Right kidney (tissue), 9 donors: ENCODE measurements around the gene PTGDR.

ENCODE experiments used
- DNase-seq: peaks from one replicate; pipeline ENCODE4 v3.0.0-alpha.2; 2016
- long read RNA-seq, 8 donors: transcript quantifications; one replicate each; lab custom pipeline, GENCODE V29; 2026

PTGDR gene
- long read RNA-seq, donor 1 = 0 reads
- long read RNA-seq, donor 2 = 0 reads
- long read RNA-seq, donor 3 = 0 reads
- long read RNA-seq, donor 4 = 0 reads
- long read RNA-seq, donor 5 = 0 reads
- long read RNA-seq, donor 6, partial matches to known transcripts = 0 of 2 reads
- long read RNA-seq, donor 6, other reads (novel, unspliced or antisense) = 0 of 2 reads
- long read RNA-seq, donor 7 = 0 reads
- long read RNA-seq, donor 8 = 0 reads

DNA sequence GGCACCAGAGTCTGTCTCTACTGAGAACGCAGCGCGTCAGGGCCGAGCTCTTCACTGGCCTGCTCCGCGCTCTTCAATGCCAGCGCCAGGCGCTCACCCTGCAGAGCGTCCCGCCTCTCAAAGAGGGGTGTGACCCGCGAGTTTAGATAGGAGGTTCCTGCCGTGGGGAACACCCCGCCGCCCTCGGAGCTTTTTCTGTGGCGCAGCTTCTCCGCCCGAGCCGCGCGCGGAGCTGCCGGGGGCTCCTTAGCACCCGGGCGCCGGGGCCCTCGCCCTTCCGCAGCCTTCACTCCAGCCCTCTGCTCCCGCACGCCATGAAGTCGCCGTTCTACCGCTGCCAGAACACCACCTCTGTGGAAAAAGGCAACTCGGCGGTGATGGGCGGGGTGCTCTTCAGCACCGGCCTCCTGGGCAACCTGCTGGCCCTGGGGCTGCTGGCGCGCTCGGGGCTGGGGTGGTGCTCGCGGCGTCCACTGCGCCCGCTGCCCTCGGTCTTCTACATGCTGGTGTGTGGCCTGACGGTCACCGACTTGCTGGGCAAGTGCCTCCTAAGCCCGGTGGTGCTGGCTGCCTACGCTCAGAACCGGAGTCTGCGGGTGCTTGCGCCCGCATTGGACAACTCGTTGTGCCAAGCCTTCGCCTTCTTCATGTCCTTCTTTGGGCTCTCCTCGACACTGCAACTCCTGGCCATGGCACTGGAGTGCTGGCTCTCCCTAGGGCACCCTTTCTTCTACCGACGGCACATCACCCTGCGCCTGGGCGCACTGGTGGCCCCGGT is at the start of gene PTGDR:
PTGDR (plus strand) TSS at position 198 of the 778 bp plus-strand sequence; CDS start at position 315, 117 bp downstream.
- DNase-seq = peak; percentile 71

GRCh38 chr14:52219488-52220084 is 47.9 kb upstream of the PTGDR start:
- DNase-seq = no peak

DNA sequence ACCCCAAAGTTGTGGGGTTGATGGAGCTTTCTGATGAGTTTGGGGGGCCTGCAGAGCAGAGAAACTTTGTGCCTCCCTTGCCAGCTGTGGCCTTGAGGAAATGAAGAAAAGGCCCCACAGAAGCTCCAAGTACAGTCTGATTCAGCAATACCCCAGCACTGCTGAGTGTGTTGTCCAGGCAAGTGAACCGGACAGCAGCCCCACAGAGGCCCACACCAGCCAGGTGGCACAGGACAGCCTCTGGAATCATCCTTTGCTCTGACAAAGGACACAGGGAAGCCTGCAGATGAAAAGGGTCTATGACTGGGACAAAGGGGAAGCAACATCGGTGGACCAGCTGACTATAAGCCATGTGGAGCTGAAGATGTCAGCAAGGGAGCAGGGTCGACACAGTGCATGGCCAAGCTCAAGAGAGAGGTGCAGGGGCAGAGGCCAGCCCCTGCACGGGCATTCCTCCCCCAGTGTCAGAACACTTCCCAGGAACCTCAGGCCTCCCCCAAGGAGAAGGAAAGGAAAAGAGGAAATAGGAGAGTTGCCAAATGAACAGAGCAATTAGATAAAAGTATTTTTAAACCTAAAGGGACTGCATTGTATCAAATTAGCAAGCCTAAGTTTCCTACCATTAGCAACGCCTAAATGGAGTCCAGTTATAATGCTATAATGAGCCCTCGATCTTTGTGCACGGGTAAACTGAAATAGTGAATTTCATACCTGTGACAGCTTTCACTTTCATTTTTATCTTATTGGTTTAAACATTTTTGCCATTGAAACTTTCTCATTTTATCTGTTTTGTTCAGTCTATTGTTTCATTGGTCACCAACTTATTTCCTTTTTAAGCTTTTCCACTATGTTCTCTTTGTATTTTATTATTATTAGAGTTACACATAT is 46.3 kb upstream of the PTGDR start:
- no peak for DNase-seq

DNA sequence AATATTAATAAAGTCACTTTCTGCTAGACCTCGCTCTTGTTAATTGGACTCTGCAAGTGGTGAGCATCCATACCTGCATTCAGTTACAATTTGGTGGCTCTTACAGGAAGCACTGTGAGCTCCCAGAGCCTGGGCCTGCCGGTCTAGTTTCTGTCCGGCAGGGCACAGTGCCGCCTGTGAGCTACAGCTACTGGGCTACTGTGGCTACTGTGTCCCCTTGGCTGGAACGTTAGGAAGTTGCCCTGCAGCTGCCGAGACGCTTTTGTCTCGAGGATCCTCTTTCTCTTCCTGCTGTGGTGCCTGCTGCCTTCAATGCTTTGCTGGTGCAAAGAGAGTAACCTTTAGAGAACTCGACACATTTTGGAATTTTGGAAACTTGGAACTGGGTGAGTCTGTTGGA is 44.6 kb upstream of the PTGDR start:
- no peak for DNase-seq

DNA sequence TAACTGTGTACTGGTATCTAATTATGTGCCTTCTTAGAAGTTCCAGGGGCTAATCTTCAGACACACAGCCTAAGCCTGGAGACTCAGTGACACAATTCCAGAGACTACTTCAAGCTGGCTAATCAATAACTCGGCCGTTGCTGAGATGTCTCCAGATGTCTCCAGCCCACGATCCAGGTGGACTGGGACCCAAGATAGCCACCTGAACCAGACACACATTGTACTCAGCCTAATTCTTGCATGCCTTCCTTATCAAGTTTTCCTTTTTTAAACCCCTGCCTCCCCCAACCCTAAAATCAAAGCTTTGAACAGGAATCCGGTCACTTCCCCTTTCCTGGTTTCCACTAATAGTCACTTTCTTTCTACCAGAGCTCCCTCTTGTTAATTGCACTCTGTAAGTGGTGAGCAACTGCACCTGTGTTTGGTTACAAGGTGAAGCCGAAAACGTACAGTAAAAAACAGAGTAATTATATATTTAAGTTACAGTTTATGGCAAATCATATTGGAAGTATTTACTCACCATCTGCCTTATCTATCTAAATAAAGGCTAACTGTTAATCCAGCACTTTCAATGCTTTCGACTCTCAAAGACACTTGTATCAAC is 39.8 kb upstream of the PTGDR start:
- DNase-seq = no peak

- no peak for DNase-seq
Observed at GRCh38 chr14:52233693-52234092, 33.8 kb upstream of the PTGDR start.

GRCh38 chr14:52235434-52235833 is 32.1 kb upstream of the PTGDR start:
- DNase-seq = no peak

DNA sequence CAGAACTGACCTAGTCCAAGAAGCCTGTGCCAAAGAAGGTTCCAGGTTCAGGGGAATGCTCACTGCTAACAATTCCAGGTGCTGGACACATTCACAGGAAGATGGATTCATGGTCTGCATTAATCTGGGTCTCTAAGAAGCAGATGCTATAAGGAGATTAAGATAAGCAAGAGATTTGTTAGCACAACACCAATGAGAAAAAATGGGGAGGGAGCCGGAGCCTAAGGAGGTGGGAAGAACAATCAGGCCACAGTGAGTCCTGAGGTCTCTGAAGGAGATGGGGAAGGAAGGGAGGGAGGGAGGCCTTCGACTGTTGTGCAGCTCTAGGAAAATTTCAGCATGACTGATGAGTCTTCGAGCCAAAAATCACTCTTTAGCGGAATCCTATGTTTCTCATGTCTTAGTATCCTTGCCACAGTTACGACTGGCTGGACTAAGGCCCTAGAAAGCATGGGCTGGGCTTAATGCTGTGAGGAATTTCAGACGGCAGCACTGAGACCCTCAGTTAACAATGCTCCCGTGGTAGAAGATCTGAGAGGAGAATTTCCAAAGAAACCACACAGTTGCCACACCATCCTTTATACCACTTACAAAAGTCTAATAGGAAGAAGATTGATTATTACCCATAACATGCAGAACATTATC is 31.5 kb upstream of the PTGDR start:
- DNase-seq = no peak

GRCh38 chr14:52238682-52239081 is 28.8 kb upstream of the PTGDR start:
- DNase-seq = no peak

DNA sequence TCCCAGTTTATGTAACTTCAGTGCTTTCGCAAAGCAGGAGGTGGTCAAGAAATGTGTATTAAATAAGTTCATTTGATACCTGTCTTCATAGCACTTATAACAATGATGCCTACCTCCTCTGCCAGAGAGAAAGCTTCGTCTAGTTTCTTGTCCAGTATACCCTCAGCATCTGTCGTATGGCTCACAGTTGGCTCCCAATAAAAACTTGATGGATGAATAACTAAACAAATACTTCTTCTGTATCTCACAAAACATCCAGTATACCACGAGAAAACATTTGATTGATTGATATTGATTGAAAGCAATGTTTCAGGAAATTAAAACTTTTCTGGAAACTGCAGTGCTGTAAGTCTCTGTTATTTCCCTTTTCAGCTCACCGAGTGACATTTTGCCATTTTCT is 26.9 kb upstream of the PTGDR start:
- no peak for DNase-seq

DNA sequence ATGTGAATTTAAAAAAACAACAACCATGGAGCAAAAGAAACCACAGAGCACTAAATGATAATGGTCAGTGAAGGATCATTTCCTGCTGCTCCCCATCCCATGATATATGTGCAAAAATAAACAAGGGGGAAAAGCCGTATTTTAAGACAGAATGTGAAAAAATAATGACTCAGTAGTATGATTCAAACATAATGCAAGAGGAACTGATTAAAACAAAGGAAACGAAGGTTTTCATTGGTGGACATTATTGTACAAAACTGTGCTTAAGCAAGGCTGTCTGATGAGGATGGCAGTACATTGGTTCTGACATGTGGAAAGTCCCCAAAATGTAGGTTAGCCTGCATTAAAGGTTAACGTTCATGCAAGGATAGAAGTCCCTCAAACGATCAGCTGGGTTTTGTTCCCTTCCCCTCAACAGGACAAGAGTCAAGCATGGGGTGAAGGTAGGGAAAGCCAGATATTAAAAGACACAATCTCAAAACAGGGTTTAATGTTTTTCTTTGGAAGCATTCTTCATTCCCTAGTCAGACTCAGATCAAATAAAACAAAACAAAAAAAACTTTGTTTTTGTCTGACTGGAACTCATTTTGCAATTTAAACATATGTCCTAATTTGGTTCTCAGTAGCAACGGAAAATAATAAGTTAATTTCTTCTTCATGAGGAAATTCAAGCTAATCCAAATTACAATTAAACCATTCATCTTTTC is 26.3 kb upstream of the PTGDR start:
- no peak for DNase-seq

GRCh38 chr14:52244328-52244727 is 23.2 kb upstream of the PTGDR start:
- DNase-seq = no peak

DNA sequence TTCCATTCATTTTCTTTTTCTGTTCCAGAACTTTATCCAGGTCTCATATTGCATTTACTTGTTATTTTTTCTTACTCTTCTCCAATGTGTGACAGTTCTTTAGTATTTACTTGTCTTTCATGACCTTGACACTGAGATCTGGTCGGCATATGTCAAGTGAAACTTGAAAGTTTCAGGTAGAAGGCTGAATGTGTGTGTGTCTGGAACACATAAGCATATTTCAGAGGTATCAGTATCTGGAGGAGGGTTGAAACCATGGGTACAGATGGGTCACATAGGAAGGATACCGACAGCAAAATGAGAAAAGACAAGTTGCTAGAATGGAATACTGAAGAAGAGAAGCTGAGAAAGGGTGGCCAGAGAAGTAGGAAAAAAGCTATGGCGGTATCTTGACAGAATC is 22.5 kb upstream of the PTGDR start:
- DNase-seq = no peak

DNA sequence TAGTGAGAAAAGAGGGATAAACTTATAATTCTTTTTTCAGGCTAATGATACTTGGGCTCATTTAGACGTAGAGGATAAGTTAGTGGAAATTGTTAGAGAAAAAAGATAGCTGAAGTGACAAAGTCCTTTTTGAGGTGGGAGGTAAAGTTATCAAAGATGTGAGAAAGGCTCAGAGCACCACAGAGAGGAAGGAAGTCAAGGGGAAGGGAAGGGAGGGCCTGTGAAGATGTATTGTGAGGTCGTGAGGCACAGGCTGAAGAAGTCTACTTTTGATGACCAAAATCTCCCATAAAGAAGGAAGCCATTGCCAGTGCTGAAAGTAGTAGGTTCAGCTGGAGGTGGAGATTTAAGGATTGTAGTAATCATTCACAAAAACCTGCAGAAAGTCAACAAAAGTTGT is 19.4 kb upstream of the PTGDR start:
- DNase-seq = no peak

DNA sequence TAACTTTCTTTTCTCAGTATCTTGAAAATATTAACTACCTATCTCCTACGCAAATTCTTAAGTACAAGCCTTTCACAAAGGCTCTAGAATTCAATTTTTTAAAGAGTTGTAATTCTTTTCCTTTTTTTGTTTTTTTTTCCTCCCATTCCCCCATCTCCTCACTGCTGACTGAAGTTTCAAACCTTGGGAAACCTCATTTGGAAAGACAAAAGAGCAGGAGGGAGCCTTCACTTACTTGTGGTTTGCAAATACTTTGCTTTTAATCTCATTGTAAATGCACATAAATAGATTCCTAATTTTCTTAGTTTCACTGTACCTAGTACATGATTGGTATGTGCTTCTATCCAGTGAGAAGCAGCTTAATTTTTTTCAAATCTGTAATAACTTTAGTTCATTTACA is 15.8 kb upstream of the PTGDR start:
- no peak for DNase-seq

GRCh38 chr14:52253503-52253902 is 14.0 kb upstream of the PTGDR start:
- no peak for DNase-seq

- DNase-seq = no peak
Observed at GRCh38 chr14:52254086-52254485, 13.4 kb upstream of the PTGDR start.

DNA sequence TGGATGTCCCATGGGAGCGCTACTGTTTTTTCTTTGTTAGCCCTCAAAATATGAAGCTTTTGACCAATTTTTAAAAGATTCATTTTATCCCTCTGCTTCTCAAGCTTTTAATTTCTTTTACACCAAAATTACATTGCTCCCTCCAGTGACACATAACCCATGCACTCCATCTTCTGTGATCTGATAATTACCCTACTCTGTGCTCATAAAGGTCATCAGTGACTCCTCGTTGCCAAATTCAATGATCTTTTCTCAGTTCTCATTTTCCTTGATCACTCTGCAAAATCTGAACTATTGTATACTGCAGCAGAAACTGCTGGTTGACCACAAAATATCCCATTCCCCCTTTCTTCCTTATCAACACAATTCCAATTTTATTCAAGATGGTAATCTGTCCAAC is 8.7 kb upstream of the PTGDR start:
- no peak for DNase-seq

- no peak for DNase-seq
Observed at GRCh38 chr14:52259434-52259833, 8.1 kb upstream of the PTGDR start.

- DNase-seq = no peak
Observed at GRCh38 chr14:52262600-52262999, 4.9 kb upstream of the PTGDR start.

- DNase-seq = no peak
Observed at GRCh38 chr14:52263190-52263589, 4.3 kb upstream of the PTGDR start.
